HG02571 (cell line): ENCODE measurements around the gene RUNX3.

Experiments used
- ATAC-seq: cut with Tn5 transposase; IDR thresholded peaks from one replicate; pipeline ENCODE4 v1.9.1; 2021; ENCODE audit warnings: mild to moderate bottlenecking, moderate library complexity; ENCODE audit not compliant: unreplicated experiment

The RUNX3 gene

GRCh38 chr1:24963943-24964693 is 34.0 kb upstream of the RUNX3 start:
- ATAC-seq: no peak

- ATAC-seq: no peak
Observed at GRCh38 chr1:24963099-24963872, 33.2 kb upstream of the RUNX3 start.

- no peak for ATAC-seq
Observed at GRCh38 chr1:24961961-24962861, 32.1 kb upstream of the RUNX3 start.

- no peak for ATAC-seq
Observed at GRCh38 chr1:24961334-24961733, 31.3 kb upstream of the RUNX3 start.

- ATAC-seq: no peak
Observed at GRCh38 chr1:24960071-24960801, 30.2 kb upstream of the RUNX3 start.

- no peak for ATAC-seq
Observed at GRCh38 chr1:24959623-24959975, 29.5 kb upstream of the RUNX3 start.

GRCh38 chr1:24958766-24959622 is 28.9 kb upstream of the RUNX3 start:
- no peak for ATAC-seq

GRCh38 chr1:24957808-24958752 is 28.0 kb upstream of the RUNX3 start:
- ATAC-seq: no peak

- ATAC-seq: no peak
Observed at GRCh38 chr1:24957016-24957807, 27.1 kb upstream of the RUNX3 start.

- no peak for ATAC-seq
Observed at GRCh38 chr1:24955779-24956365, 25.8 kb upstream of the RUNX3 start.

GRCh38 chr1:24955161-24955560 is 25.1 kb upstream of the RUNX3 start:
- no peak for ATAC-seq

GRCh38 chr1:24954631-24955030 is 24.6 kb upstream of the RUNX3 start:
- ATAC-seq: no peak

- ATAC-seq: no peak
Observed at GRCh38 chr1:24954022-24954421, 23.9 kb upstream of the RUNX3 start.

GRCh38 chr1:24952413-24952841 is 22.4 kb upstream of the RUNX3 start:
- ATAC-seq: no peak

- no peak for ATAC-seq
Observed at GRCh38 chr1:24951810-24952412, 21.8 kb upstream of the RUNX3 start.

- no peak for ATAC-seq
Observed at GRCh38 chr1:24951337-24951736, 21.3 kb upstream of the RUNX3 start.

GRCh38 chr1:24949331-24949881 is 19.3 kb upstream of the RUNX3 start:
- no peak for ATAC-seq
